OCI-LY7 (cell line): ENCODE results near the gene SYT7. TPM values are rescaled to one million over a fixed set of nuclear protein-coding genes. Genes with fewer than 3 reads are reported as not detected.

Experiments
- BruUV-seq: library from RNA; stranded (reverse); fragments of 400-500 nt; replicated peaks from 2 replicates; lab custom pipeline; 2021; lab: Mats Ljungman, UMichigan
- CTCF ChIA-PET: fragments of 300-600 bp; sonication (Branson Sonifier 250); formaldehyde crosslinking; loops from one replicate; lab custom pipeline; 2022; ENCODE audit warnings: antibody characterized with exemption; ENCODE audit not compliant: unreplicated experiment; lab: Charles Lee
- POLR2A ChIA-PET: fragments of 300-600 bp; sonication (Branson Sonifier 250); formaldehyde crosslinking; loops from one replicate; lab custom pipeline; 2022; ENCODE audit warnings: antibody characterized with exemption; lab: Charles Lee
- DNase-seq: peaks from one replicate; pipeline ENCODE4 v3.0.0-alpha.2; 2015; ENCODE audit warnings: low spot score
- H2AFZ ChIP-seq: fragments of 200-600 bp; sonication (generic), shearing (Covaris generic); 2 replicates; pipeline ENCODE4 v1.6.1; 2014; ENCODE audit warnings: mild to moderate bottlenecking, antibody characterized with exemption, low read length, moderate library complexity
- H3K27ac ChIP-seq: fragments of 200-600 bp; sonication (generic); 2 replicates; pipeline ENCODE4 v1.5.1; 2014; ENCODE audit warnings: mixed run types, low read depth, mild to moderate bottlenecking, moderate library complexity, low read length, inconsistent platforms; ENCODE audit not compliant: poor library complexity, severe bottlenecking
- H3K36me3 ChIP-seq: fragments of 200-600 bp; sonication (generic); 2 replicates; pipeline ENCODE4 v1.6.1; 2014; ENCODE audit warnings: mild to moderate bottlenecking, antibody characterized with exemption, low read length, moderate library complexity, mixed read lengths; ENCODE audit not compliant: insufficient read depth
- H3K4me1 ChIP-seq: fragments of 200-600 bp; sonication (generic); 2 replicates; pipeline ENCODE4 v1.5.1; 2014; ENCODE audit warnings: mild to moderate bottlenecking, low read length; ENCODE audit not compliant: insufficient read depth, poor library complexity, severe bottlenecking
- H3K4me2 ChIP-seq: fragments of 200-600 bp; sonication (generic); 2 replicates; pipeline ENCODE4 v1.6.1; 2014; ENCODE audit warnings: mild to moderate bottlenecking, low read length
- H3K4me3 ChIP-seq: fragments of 200-600 bp; sonication (generic); 2 replicates; pipeline ENCODE4 v1.5.1; 2014; ENCODE audit warnings: mild to moderate bottlenecking, low read depth, low read length; ENCODE audit not compliant: poor library complexity, severe bottlenecking
- H3K79me2 ChIP-seq: fragments of 200-600 bp; sonication (generic); 2 replicates; pipeline ENCODE4 v1.6.1; 2016; ENCODE audit warnings: low read depth, mild to moderate bottlenecking, low read length, moderate library complexity, mixed read lengths; ENCODE audit not compliant: insufficient read depth
- H3K9me2 ChIP-seq: fragments of 200-600 bp; sonication (generic); 2 replicates; pipeline ENCODE4 v1.6.1; 2016; ENCODE audit warnings: mild to moderate bottlenecking, low read length, mixed read lengths; ENCODE audit not compliant: insufficient read depth
- H3K9me3 ChIP-seq: fragments of 200-600 bp; sonication (generic); 2 replicates; pipeline ENCODE4 v1.6.1; 2014; ENCODE audit warnings: mild to moderate bottlenecking, mixed run types, low read length, mixed read lengths
- H4K20me1 ChIP-seq: fragments of 200-600 bp; sonication (generic); 2 replicates; pipeline ENCODE4 v1.6.1; 2014; ENCODE audit warnings: mild to moderate bottlenecking, antibody characterized with exemption, low read length, moderate library complexity, mixed read lengths; ENCODE audit not compliant: insufficient read depth
- CTCF ChIP-seq: fragments of 200-600 bp; sonication (generic); conservative IDR thresholded peaks from 2 replicates; pipeline ENCODE4 v1.5.1; 2014; ENCODE audit warnings: mild to moderate bottlenecking, antibody characterized with exemption, low read length, moderate library complexity, mixed read lengths
- EZH2phosphoT487 ChIP-seq: fragments of 200-600 bp; sonication (generic); IDR thresholded peaks from 2 replicates; pipeline ENCODE4 v1.6.1; 2018; ENCODE audit warnings: low read depth, borderline replicate concordance, mild to moderate bottlenecking, mixed run types, antibody characterized with exemption, low read length, moderate library complexity, mixed read lengths
- intact Hi-C: fragments of 100-400 bp; cut with micrococcal nuclease; formaldehyde crosslinking; loops from one replicate; pipeline ENCODE4 v1.10.0; 2022; ENCODE audit not compliant: unreplicated experiment
- total RNA-seq, 2 experiments: library from RNA; depleted of rRNA in 1 of 2; stranded (reverse); fragments of >200 nt in 1 of 2; shearing (Covaris generic) in 1 of 2; gene quantifications; 2 replicates each; pipeline ENCODE4 v1.2.3, GENCODE V29; 2014 to 2022

The SYT7 gene
- total RNA-seq, 2 experiments from 2014 or later = not detected

GRCh38 chr11:61510166-61510919 lies 70.5 kb downstream of the SYT7 start:
- no peak overlapping the region for H3K4me2 ChIP-seq
- intact Hi-C loops = no loop called here
- ChIA-PET POLR2A (no interaction called here), CTCF (interaction anchor here (0.6 kb wide), 1 partner anchor 10 kb away, joined by 3 read pairs; no protein-coding TSS in a partner anchor)
- H3K4me3 ChIP-seq = no peak overlapping the region
- TF ChIP-seq EZH2phosphoT487 = no peak
- H3K36me3 ChIP-seq = no peaks in the 10 kb centered on the region
- no peak overlapping the region for H3K27ac ChIP-seq
- no peaks in the 10 kb centered on the region for H3K9me3 ChIP-seq
- no peaks in the 10 kb centered on the region for H3K4me1 ChIP-seq
- DNase-seq = no peak
- no peak overlapping the region for H2AFZ ChIP-seq
- H4K20me1 ChIP-seq = no peaks in the 10 kb centered on the region
- H3K9me2 ChIP-seq = no peaks in the 10 kb centered on the region
- no peaks in the 10 kb centered on the region for H3K79me2 ChIP-seq
- no TSS peak for BruUV-seq

- POLR2A ChIA-PET = no interaction called here
- DNase-seq = no peak
- H3K4me2 ChIP-seq = no peak overlapping the region
- H3K36me3 ChIP-seq = no peaks in the 10 kb centered on the region
- H3K4me1 ChIP-seq = no peaks in the 10 kb centered on the region
- intact Hi-C loops = no loop called here
- H3K4me3 ChIP-seq = no peak overlapping the region
- H3K27ac ChIP-seq = no peak overlapping the region
- no peak for TF ChIP-seq EZH2phosphoT487
- 0 out of 2 replicates have a peak, but pooled peaks have one; percentile 27 for TF ChIP-seq CTCF
- H2AFZ ChIP-seq = no peak overlapping the region
- CTCF ChIA-PET = no interaction called here
- H3K9me3 ChIP-seq = no peaks in the 10 kb centered on the region
- no TSS peak for BruUV-seq
- no peaks in the 10 kb centered on the region for H3K79me2 ChIP-seq
- no peaks in the 10 kb centered on the region for H4K20me1 ChIP-seq
- H3K9me2 ChIP-seq = no peaks in the 10 kb centered on the region
Measured at GRCh38 chr11:61509043-61510029, 71.5 kb downstream of the SYT7 start.
